Right renal pelvis (tissue), 4 donors: ENCODE data around the gene ENPP1. TPM values are rescaled to one million over a fixed set of nuclear protein-coding genes. Genes with fewer than 3 reads are reported as not detected.
"Not testable (repeated sequence)": the region's sequence is repeated elsewhere in the genome, so short reads cannot be mapped to it uniquely, and the experiment has no call there.

Experiments
- DNase-seq, 4 donors: peaks; one replicate each; pipeline ENCODE4 v3.0.0-alpha.2; 2013; ENCODE audit warnings: low read depth in 4 of 4, low spot score in 3 of 4, missing footprints in 1 of 4
- polyA plus RNA-seq, 4 donors: library from polyadenylated mRNA; unstranded; fragments of 120-200 nt; gene quantifications; one replicate each; pipeline ENCODE4 v1.2.1, GENCODE V29; 2013; ENCODE audit not compliant: insufficient read length in 4 of 4

Gene ENPP1
- polyA plus RNA-seq, 4 donors = 17.3 to 21.9 (median 21.1) TPM

DNA sequence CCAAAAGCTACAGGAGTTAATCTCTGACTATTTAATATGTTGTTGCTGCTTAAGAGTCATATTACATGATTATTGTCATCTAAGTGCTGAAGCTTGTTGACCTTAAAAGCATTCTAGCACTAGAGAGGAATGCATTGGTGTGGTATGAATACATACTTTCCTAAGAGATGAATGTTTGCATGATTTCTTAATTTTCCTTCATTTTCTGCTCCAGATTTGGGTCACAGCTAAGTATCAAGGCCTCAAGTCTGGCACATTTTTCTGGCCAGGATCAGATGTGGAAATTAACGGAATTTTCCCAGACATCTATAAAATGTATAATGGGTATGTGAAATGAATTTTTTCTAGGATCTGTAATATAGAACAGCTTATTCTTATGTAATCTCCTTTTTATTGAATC, 53.6 kb downstream of the ENPP1 start:
- no peak for DNase-seq

DNA sequence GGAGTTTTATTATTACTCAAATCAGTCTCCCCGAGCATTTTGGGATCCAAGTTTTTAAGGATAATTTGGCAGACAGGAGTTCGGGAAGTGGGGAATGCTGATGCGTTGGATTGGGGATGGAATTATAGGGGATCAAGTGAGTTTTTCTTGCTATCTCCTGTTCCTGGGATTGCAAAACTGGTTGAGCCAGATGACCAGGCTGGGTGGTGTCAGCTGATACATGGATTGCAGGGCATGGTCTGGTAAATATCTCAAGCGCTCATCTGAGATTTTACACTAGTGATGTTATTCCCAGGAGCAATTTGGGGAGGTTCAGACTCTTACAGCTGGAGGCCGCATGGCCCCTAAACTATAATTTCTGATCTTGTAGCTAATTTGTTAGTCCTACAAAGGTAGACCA, 54.7 kb downstream of the ENPP1 start:
- no peak for DNase-seq

DNA sequence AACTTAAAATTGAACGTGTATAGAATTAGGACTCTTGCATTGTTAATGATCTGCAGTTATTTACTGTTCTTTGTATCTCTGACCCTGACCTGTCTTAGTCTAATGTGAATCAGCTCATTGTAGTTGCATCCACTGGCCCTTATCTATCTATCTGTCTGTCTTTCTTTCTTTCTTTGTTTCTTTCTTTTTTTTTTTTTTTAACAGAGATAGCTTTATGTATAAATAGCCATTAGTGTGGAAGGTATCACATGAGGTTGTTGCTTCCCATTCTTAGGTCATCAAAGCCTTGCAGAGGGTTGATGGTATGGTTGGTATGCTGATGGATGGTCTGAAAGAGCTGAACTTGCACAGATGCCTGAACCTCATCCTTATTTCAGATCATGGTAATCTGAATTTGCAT, 59.9 kb downstream of the ENPP1 start:
- DNase-seq = no peak

DNA sequence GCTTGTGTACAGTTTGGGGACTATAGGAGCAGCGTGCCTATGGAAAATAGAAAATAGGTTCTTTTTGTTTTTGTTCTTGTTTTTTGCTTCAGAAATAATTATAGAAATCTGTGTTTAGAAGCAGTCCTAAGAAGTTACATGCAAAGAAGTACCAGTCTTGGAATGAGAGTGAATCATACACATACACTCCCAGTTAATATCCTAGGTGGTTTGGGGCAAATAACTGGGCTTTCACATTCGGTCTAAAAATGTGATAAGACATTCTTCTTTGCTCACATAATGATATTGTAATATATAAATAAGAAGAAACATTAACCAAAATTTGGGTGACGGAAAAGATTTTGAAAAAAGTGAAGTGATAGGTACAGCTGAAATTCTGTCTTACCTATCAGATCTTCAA, 61.0 kb downstream of the ENPP1 start:
- no peak for DNase-seq

DNA sequence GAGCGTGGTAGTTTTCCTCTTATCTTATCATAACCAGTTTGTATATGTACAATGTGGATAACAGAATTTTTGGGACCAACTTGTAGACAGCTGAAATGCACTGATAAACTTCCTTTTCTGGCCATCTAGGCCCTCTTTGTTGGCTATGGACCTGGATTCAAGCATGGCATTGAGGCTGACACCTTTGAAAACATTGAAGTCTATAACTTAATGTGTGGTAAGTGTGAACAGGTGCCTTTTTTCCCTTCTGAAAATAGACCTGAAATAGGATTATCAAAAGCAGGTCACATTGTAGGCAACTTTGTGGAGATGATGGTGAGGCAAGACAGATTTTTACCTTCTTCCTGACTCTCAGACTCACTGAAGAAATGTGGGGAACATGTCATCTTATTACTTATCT, 67.8 kb downstream of the ENPP1 start:
- no peak for DNase-seq

DNA sequence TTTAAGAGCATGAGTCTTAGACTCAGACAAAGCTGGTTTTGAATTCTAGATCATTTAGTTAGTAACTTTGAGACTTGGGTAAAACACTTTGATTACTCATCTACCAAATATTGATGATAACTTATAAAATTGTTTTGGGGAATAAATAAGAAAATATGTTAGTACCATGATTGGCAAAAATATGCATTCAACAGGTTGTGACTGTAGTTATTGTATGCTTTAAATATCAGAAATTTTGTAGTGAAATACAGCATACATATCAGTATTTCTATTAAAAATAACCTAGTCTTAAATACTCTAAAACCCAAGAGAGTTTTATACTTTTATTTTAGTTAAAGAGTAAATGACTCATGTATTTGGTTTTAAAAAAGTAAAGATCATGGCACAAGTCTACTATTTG, 68.7 kb downstream of the ENPP1 start:
- no peak for DNase-seq

DNA sequence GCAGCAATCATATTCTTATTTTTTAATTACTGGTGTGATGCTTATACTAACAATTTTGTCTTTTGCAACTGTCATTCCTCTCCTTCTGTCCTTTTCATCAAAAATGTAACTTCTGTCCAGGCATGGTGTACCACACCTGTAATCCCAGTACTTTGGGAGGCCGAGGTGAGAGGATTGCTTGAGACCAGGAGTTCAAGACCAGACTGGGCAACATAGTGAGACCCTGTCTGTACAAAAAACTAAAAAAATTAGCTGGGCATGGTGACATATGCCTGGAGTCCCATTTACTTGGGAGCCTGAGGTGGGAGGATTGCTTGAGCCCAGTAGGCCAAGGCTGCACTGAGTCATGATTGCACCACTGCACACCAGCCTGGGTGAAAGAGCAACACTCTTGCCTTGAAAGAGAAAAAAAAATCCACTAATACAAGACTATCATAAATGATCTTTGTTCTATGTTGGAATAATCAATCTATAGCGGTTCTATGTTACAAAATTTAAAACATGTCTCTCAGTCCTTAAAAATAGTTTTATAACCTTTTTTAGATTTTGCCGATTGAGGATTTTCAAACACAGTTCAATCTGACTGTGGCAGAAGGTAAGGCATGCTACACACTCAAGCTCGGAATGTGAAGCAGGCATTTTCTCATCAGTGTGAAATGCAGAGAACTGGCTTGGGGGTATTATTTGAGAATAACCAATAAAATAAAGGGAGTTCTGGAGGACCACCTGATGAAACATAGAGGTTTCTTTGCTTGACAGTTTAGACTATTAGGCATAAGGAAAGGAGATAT, 70.4 kb downstream of the ENPP1 start:
- no peak for DNase-seq

DNA sequence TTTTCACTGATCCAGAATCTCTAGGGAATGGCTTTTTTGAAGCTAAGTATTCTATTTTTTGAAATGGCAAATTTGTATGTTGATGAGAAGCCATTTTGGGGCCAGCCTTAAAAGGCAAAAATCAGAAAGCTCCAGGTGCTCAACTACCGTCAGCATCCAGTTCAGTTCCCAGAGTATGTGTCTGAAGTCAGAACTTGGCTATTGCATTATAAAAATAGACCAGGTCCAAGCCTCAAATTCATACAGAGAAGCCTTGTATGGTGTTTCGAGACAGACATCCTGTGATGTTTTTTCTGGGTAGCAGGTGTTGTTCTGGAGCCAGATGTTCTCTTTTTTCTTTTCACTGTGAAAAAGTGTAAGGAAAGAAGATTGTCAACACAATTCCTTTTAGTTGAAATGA, 75.2 kb downstream of the ENPP1 start:
- no peak for DNase-seq

DNA sequence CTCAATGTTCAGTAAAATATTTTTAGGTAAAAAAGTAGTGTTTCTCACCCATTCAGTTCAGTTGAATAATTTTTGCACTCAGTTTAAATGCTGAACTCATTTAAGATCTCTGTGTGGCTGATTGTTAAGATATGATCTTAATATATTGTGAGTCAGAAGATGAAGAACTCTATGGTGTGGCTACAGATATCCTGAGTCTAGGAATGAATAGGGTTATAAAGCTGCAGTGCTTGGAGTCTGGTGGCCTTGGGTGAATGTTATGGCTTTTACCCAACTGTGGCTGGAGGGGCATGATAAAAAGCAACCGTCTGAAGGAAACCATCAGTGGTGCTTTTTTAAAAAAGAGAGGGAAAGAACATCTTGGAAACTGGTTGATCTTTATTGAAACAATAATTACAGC, 77.4 kb downstream of the ENPP1 start:
- no peak for DNase-seq

DNA sequence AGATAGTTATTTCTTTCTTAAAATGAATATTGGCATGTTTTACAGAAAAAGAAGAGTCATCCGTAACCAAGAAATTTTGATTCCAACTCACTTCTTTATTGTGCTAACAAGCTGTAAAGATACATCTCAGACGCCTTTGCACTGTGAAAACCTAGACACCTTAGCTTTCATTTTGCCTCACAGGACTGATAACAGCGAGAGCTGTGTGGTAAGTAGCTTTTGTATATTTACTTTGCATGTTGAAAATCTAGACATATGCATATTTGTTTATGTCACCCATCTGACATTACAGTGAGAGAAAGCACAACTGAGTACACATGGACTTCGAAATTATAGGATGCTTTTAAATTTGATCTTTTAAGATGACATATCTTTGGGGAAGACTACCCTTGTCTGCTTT, 78.7 kb downstream of the ENPP1 start:
- no peak for DNase-seq

DNA sequence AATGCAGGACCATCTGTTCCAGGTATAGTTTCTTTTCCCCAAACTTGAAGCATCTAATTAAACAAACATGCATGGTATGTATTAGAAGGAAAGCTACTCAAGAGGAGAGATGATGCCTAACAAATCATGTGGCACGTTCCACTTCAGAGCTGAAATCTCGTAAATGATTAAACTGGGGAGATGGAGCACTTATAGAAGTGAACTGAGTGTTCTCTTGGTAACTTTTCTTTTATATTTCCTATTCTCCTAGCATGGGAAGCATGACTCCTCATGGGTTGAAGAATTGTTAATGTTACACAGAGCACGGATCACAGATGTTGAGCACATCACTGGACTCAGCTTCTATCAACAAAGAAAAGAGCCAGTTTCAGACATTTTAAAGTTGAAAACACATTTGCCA, 82.3 kb downstream of the ENPP1 start:
- DNase-seq = peak in 1 of 4 donors; percentile 44

DNA sequence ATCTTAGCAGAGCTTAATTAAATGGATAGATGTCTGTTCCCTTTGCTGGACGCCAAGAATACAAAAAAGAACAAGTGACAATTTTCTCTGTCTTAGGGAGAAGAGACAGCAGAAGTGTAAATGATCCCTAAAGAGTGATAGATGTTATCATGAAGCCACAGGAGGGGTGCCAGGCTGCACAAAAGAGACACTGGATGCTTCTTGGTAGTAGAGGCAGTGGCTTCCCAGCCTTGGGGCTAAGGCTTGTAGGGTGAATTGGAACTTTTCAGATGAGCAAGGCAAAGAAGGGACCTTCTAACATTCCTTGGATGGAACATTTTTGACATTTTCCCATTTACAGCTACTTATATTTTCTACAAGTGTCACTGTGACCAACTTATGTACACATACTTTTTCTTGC, 85.4 kb downstream of the ENPP1 start:
- DNase-seq = no peak

DNA sequence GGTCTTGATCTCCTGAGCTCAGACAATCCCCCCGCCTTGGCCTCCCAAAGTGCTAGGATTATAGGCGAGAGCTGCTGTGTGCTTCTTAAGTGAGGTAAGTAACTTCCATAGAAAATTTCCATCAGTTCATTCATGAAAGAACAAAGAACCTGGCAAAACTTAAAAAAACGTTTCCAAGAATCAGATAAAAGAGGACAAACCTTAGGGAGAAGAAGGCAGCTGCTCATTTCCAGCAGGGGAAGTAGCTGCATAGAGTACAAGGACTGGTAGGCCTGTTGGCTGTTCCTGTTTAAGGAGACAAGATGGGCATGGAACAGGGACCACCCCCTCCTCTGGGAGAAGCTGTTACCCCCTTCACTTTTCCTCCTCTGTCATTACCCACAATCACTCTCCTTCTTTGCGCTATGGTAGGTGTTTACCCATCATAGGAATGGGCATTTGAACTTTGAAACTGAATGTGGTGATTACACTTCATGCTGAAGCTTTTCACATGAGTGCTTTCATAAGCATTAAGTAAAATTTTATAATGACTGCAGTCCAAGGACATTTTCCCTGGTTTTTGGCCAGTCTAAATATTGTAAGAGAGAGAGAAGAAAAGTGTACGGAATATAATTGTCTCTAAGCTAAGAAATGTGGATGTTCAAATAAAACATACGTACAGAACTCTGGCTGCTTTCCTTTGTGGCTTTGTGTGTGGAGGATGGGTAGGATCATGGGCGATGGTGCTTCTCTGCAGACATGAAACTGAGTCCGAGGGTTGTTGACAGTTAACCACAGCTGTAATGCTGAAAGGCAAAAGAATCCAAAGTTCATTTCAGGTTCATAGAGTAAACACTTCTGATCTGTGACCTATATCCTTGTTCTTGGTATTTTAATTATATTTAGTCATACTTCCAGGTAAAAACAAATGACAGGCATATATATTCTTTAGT, 86.9 kb downstream of the ENPP1 start:
- DNase-seq = no peak

DNA sequence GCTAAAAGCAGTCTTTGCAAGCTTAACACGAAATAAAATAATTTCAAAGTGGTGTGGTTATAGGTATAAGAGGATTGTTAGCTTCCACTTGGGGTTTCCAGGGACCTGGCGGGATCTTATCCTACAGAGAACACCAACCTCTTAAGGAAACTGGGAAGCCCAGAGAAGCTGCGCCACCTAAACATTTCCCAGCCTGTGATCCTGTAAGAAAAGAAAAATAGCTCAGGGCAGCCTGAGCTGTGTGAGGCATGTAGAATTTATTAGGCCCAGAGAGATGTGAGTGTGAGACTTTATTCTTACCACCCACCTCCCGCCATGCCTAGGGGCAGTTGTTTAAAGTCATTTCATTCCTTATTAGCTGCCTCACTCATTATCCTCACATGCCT, 89.2 kb downstream of the ENPP1 start:
- no peak for DNase-seq

DNA sequence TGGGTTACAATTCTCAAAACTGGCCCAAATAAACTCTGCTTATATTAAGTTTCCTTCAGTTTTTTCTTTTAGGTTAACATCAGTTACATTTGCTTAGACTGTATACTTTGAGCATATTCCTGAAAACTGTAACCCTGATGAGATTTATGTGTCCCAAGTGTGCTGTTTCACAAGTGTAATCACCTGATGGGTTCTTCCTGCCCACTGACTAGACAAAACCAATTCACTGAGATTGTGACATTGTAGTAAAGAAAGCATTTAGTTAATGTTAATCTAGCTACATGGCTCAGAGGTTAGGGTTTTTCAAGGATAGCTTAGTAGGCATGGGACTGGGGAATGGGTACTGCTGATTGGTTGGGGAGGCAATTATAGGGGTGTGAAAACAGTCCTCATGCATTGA, 89.8 kb downstream of the ENPP1 start:
- no peak for DNase-seq

DNA sequence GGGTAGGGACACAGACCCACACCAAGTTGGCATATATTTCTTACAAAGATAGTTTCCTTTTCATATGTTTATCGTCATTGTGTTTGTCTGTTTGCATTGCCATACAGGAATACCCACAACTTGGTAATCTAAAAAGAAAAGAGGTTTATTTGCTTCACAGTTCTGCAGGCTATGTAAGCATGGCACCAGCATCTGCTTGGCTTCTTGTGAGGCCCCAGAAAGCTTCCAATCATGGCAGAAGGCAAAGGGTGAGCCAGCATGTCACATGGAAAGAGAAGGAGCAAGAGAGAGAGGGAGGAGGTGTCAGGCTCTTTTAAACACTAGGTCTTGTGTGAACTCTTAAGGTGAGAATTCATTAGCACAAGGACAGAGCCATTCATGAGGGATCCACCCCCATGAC, 90.9 kb downstream of the ENPP1 start:
- no peak for DNase-seq

DNA sequence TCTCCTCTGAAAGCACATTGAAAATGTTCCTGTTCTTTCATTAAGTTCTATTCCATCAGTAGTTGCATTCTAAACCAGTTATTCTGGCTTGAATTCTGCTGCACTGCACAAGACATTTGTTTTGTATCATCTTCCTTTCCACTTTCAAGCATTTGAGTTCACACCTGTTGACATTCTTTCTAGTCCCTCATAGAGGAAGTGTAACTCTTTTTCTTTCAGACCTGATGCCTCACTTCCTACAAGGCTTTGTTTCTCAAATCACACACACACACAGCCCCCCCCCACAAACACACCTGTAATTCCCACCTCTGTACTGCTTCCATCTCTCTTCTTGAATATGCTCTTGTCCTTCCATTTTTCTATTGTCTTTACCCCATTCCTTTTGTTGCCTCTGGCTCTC, 92.4 kb downstream of the ENPP1 start:
- DNase-seq = no peak

DNA sequence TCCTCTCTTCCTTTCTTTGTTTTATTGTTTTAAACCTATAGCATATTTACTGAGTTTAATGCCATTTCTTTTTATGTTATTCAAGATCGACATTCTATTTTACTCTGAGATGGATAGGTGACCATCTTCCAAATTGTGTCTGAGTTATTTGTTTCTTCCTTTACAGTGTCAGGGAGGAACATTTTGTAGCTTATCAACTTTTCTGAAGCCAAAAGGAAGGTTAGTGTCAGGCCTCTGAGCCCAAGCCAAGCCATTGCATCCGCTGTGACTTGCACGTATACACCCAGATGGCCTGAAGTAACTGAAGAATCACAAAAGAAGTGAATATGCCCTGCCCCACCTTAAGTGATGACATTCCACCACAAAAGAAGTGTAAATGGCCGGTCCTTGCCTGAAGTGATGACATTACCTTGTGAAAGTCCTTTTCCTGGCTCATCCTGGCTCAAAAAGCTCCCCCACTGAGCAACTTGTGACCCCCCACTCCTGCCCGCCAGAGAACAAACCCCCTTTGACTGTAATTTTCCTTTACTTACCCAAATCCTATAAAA, 93.6 kb downstream of the ENPP1 start:
- not testable (repeated sequence) for DNase-seq

DNA sequence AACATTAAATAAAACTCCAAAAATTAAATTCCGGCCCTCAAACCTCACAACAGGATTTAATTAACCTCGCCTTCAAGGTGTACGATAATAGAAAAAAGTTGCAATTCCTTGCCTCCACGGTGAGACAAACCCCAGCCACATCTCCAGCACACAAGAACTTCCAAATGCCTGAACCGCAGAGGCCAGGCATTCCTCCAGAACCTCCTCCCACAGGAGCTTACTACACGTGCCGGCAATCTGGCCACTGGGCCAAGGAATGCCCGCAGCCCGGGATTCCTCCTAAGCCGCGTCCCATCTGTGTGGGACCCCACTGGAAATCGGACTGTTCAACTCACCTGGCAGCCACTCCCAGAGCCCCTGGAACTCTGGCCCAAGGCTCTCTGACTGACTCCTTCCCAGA, 95.9 kb downstream of the ENPP1 start:
- not testable (repeated sequence) for DNase-seq

DNA sequence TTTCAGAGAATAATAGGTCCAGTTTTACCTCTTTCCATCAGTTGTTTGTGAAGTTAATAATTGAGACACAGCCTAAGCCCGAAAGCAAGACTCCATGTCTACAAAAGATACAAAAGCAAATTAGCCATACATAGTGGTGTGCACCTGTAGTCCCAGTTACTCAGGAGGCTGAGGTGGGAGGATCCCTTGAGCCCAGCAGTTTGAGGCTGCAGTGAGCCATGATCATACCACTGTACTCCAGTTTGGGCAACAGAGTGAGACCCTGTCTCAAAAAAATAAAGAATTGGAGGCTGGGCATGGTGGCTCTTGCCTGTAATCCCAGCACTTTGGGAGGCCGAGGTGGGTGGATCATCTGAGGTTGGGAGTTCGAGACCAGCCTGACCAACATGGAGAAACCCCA, 101.0 kb downstream of the ENPP1 start:
- not testable (repeated sequence) for DNase-seq

DNA sequence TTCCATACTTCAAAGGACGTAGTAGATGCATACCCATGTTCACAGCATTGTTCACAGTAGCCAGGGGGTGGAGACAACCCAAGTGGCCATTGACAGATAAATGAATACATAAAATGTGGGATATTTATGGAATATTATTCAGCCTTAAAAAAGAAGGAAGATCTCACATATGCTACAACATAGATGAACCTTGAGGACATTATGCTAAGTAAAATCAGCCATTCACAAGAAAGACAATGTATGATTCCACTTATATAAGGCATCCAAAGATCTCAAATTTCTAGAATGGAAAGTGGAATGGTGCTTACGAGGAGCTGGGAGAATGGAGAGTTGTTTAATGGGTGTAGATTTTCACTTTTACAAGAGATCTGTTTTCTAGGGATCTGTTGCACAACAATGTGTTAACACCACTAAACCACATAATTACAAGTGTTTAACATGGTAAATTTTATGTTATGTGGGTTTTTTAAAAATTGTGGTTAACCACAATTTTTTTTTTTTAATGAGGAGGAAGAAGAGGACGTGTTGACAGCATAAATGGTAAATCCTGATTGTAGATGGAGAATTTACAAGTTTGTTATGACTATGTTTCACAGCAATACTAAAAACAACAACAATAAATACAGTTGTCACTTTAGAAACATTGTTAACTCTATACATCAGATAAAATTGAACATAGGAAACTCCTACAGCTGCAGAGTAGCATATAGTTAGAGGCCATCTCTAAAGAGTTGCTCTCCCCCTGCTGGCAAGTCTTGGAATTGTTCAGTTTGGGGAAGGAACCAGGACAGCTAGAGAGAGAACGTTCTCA, 101.8 kb downstream of the ENPP1 start:
- DNase-seq = peak in 3 of 4 donors; percentile 63 to 70 (median 67)
